Mammary epithelial cell (primary cell): ENCODE data around the gene SPRY1.

Experiments
- CTCF ChIP-seq, 2 donors: IDR thresholded peaks in 1 of 2; conservative IDR thresholded peaks in 1 of 2; 2 replicates each; pipeline ENCODE4 v1.5.1; 2011 to 2012; ENCODE audit warnings: inconsistent platforms in 2 of 2, low read length in 2 of 2, mild to moderate bottlenecking in 2 of 2, control low read depth in 1 of 2, low read depth in 1 of 2; ENCODE audit not compliant: insufficient read depth in 1 of 2; ENCODE audit errors: extremely low read depth in 1 of 2
- EZH2 ChIP-seq: IDR thresholded peaks from 2 replicates; pipeline ENCODE4 v1.6.1; 2012; ENCODE audit warnings: low read length, inconsistent platforms, borderline replicate concordance

GRCh38 chr4:123359449-123360315 lies 36.9 kb upstream of the SPRY1 start:
- TF ChIP-seq CTCF (conservative IDR thresholded peaks at IDR 0.05 in 1 of 2, IDR thresholded peaks at IDR 0.05 in 1 of 2; ENCODE audit: extremely low read depth in 1 of 2, insufficient read depth in 1 of 2, low read depth in 1 of 2, low read length in 2 of 2) (no peak), EZH2 (no peak)
